Measurements from ENCODE around the gene ZNF697.
"Not testable (repeated sequence)": the region's sequence is repeated elsewhere in the genome, so short reads cannot be mapped to it uniquely, and the experiment has no call there.

ZNF697 gene

DNA sequence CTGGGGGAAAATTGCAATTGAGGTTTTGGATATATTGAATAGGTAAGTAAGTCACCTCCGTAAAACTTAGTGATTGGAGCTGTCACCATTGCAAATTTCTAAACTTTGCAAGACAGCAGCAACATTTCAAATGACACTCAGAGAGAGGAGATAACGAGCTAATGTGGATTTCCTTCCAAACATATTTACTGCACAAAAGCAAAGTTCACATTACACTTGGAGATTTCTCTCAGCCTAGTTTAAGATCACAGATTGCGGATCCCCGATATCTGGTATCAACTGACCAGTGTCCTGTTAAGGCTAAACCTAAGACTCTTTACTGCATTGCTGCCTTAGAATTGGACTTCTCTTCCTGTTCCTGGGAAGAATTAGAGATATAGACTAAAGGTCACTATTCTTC, 47.5 kb downstream of the ZNF697 start:
- DNase-seq: no peak

DNA sequence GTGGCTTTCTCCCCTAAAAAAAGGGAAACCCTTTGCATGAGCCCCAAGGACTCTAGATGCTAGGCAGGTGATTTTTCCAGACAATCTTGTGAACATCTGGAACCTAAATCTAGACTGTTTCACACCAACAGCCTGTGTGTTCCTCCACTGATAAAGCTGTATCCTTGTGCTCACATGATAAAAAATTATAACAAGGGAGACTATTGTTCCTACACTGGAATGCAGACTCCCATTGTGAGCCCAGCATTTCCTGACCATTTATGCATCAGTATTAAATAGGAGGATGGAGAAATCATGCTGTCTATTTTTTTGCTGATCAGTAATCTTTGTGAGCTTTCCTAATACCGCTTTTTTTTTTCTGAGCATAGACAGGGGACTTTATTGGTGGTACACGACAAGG, 52.5 kb downstream of the ZNF697 start:
- no peak for DNase-seq

DNA sequence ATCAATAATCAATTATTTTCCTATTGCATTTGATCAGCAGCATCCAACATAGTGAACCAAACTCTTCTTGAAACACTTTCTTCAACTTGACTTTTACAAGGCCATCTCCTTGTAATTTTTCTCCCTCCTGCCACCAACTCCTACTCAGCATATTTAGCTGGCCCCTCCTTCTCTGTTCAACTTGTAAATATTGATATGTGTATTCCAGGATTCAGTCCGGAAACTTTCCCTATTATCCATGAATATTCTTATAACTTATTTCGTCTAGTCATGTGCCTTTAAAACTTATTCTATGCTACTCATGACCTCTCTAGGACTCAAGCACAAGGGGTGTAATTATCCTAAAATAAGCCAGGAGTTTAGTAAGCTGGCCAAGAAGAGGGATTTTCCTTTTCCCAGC, 52.9 kb downstream of the ZNF697 start:
- no peak for DNase-seq

DNA sequence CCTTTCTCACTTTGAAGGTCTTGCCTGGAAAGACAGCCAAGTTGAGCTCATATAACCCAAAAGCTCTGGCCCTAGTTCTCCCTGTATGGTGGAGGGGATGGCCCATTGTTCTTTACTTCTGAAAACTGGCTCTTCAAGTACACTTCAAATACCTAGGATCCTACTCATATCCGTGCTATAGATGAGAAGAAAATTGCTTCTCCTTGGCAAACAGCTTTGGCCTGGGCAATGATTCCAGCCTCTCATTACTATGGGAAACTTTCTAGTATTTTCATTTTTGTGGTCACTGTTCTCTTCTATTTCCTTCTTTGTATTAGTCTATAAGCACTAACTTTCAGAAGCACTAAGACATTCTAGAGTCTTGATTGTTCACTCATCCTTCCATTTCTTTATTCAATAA, 53.7 kb downstream of the ZNF697 start:
- no peak for DNase-seq

DNA sequence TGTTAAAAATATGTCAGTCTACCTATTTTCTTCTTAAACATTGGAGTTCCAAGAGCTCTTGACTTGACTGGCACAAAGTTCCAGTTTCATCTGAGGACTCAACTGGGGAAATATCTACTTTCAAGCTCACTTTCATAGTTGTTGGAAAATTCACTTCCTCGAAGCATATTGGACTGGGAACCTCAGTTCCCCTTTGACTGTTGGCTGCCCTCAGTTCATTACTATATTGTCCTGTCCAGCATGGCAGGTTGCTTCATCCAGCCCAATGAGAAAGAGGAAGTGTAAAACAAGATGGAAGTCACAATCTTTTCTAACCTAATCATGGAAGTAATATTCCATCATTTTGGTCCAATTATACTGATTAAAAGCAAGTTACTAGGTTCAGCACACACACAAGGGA, 54.3 kb downstream of the ZNF697 start:
- no peak for DNase-seq

DNA sequence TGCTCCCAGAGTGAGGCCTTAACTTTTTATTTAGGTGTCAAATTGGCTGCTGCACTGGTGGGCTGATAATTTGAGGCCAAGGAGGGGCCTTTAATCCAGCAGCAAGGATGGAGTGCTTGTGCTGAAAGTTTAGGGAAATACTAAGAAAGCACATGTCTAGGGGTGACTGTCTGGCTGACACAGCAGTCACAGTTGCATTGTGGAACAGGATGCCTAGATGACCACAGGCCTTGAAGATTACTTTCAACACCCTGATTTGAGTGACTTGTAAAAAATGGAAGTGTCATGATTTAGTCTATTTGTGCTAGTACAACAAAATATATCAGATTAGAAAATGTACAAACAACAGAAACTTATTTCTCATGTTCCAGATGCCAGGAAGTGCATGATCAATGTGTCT, 57.7 kb downstream of the ZNF697 start:
- peak in 1 of 2 donors; percentile 8 for DNase-seq

DNA sequence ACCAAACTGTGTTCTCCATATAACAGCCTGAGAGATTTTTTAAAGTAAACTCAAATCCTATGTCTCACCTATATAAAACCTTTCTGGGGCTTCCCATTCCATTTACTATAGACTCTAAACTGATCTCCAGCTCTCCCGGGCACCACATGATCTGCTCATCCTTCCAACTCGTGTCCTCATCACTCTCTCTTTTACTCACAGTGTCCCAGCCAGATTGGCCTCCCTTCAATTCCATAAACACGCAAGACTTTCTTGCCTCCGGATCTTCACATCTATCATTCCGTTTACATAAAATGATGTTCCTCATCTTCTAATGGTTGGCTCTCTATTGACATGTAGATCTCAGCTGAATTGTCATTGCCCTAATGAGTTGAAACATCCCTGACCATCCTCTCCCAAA, 59.4 kb downstream of the ZNF697 start:
- no peak for DNase-seq

DNA sequence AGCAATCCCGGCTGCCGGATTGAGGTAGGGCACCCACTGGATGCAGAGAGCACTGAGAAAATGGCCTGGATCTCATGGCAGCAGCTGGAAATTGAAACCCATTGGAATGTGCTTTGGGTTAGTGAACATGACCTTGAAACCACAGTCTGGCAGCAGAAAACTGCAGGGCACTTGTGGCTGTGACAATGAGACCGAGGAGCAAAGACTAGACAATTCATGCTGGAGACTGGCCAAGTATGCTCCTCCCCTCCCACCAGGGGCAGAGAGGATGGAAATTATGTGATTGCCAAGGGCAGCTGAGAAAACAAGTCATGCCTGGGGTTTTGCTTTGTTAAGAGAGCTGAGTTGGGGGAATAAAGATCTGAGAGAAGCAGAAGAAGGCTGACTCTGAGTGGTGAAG, 60.7 kb downstream of the ZNF697 start:
- no peak for DNase-seq

DNA sequence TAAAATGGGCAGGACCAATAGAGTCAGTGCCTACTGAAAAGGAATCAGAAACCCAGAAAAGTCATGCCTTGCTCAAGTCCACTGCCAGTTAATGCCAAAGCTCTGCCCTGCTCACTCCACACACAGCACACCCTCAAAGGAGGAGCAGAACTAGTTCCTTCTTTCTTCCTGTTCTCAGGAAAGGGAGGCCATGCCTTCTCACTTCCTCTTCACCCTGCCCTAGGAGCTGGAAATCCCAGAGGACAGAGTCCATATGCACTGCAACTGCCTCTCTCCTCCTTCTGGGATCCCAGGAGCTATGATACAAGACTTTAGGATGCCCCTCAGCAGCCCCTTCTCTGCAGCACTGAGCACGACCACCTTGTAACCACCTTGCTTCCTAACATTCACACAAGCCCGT, 62.3 kb downstream of the ZNF697 start:
- DNase-seq: not testable (repeated sequence)

DNA sequence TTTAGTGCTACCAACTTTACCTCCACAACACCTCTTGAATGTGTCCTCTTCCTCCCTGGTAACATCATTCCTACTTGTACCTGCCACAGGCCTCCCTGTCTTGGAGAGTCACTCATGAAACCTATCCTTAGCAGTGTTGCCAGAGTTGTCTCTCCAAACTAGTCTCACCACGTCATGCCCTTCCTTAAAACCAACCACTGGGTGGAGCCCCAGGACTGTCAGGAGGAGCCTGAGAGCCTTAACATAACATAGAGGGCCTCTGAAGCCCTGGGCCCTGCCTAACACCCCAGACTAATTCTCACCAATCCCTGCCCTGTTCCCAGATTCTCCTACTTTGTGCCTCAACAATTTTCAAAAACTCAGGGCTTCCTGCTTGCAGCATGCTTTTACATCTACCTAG, 65.3 kb downstream of the ZNF697 start:
- peak; percentile 7 to 48 for DNase-seq

DNA sequence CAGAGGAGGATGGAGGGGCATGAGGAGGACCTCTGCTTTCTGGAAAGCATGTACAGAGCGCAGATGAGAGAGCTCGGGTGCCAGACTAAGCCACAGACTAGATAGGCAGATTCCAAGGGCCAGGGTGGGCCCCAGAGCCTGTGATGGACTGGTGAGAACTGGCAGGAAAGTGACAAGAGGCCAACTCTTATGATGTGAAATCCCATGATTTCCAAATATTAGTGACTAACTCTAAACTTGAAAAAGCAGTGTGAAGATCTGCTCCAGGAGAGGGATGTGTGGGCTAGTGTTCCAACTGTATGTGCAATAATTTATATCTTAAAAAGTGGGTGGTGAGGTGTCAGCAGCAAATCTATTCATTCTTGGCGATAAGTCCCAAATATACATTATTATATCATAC, 67.0 kb downstream of the ZNF697 start:
- DNase-seq: not testable (repeated sequence)

DNA sequence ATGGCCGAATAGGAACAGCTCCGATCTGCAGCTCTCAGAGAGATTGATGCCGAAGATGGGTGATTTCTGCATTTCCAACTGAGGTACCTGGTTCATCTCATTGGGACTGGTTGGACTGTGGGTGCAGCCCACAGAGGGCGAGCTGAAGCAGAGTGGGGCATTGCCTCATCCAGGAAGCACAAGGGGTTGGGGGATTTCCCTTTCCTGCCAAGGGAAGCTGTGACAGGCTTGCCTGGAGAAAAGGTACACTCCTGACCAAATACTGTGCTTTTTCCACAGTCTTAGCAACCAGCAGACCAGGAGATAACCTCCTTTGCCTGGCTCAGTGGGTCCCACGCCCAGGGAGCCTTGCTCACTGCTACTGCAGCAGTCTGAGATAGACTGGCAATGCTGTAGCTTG, 74.2 kb downstream of the ZNF697 start:
- no peak for DNase-seq

DNA sequence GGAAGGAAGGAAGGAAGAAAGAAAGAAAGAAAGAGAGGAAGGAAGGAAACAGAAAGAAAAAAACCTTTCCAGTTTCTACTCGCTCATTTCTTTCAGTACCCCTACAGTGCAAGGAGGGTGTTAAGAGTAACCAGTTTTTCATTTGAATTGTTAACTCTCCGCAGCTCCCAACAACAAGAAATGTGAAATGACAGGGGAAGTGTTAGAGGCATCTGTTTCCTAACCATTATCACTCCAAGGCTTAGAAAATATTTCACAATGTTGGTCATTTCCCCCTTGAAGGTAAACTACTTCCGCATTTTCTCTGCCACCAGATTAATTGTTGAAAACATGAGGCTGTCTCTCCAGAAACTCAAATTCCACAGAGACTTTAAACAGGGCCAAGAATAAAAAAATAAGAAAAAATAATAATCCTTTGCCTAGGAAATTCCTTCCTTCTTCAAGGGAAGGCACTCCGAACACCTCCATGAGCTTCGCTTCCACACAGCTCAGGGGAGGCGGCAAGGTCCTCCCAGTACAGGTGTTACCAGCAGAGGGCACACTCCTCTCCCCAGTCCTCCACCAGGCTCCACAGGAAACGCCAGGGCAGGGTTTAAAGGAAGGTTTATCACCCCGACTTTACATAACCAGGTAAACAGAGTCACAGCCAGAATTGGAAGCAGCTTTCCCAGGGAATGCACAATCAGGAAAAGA, 78.0 kb downstream of the ZNF697 start:
- not testable (repeated sequence) for DNase-seq
